SU-DHL-6 (cell line): ENCODE measurements around the gene TPMT.

Experiments
- H2AFZ ChIP-seq: fragments of 200-600 bp; sonication (generic); 2 replicates; pipeline ENCODE4 v1.6.1; 2014; ENCODE audit warnings: low read depth, mild to moderate bottlenecking, moderate library complexity, mixed read lengths, antibody characterized with exemption, low read length; ENCODE audit not compliant: severe bottlenecking
- H3F3A ChIP-seq: fragments of 200-600 bp; shearing (Covaris generic); 2 replicates; pipeline ENCODE4 v1.6.0; 2016; ENCODE audit warnings: antibody characterized with exemption, mild to moderate bottlenecking; ENCODE audit not compliant: insufficient read depth
- H3K27ac ChIP-seq: fragments of 200-600 bp; sonication (generic); 2 replicates; pipeline ENCODE4 v1.5.1; 2016; ENCODE audit warnings: low read depth, mild to moderate bottlenecking, low read length, moderate library complexity, mixed read lengths
- H3K27me3 ChIP-seq: fragments of 200-600 bp; sonication (generic), shearing (Covaris generic); 2 replicates; pipeline ENCODE4 v1.6.0; 2014; ENCODE audit warnings: mild to moderate bottlenecking, low read length
- H3K36me3 ChIP-seq: fragments of 200-600 bp; sonication (generic); 2 replicates; pipeline ENCODE4 v1.6.1; 2014; ENCODE audit warnings: mild to moderate bottlenecking, low read length, mixed read lengths
- H3K4me2 ChIP-seq: fragments of 300-600, 200-600 bp; shearing (Covaris generic), sonication (generic); 2 replicates; pipeline ENCODE4 v1.6.0; 2014; ENCODE audit warnings: low read length, low read depth, mild to moderate bottlenecking; ENCODE audit not compliant: poor library complexity, severe bottlenecking
- H3K4me3 ChIP-seq: fragments of 200-600 bp; sonication (generic); 2 replicates; pipeline ENCODE4 v1.5.1; 2014; ENCODE audit warnings: antibody characterized with exemption, low read length, mild to moderate bottlenecking, mixed read lengths; ENCODE audit not compliant: insufficient read depth, poor library complexity, severe bottlenecking
- H3K79me2 ChIP-seq: fragments of 200-600 bp; sonication (generic); 2 replicates; pipeline ENCODE4 v1.6.1; 2014; ENCODE audit warnings: mild to moderate bottlenecking, low read length, moderate library complexity; ENCODE audit not compliant: insufficient read depth
- H3K9ac ChIP-seq: fragments of 200-600 bp; sonication (generic); 2 replicates; pipeline ENCODE4 v1.7.0; 2014; ENCODE audit warnings: mild to moderate bottlenecking, low read length
- H3K9me2 ChIP-seq: fragments of 200-600 bp; sonication (generic); replicated peaks from 2 replicates; pipeline ENCODE4 v1.6.1; 2014; ENCODE audit warnings: low read length; ENCODE audit not compliant: insufficient read depth
- H3K9me3 ChIP-seq: fragments of 200-600 bp; sonication (generic); 2 replicates; pipeline ENCODE4 v1.6.1; 2014; ENCODE audit warnings: low read length, mixed read lengths; ENCODE audit not compliant: insufficient read depth
- H4K20me1 ChIP-seq: fragments of 200-600 bp; sonication (generic); 2 replicates; pipeline ENCODE4 v1.6.1; 2014; ENCODE audit warnings: low read depth, mild to moderate bottlenecking, antibody characterized with exemption, low read length, moderate library complexity, mixed read lengths
- EZH2phosphoT487 ChIP-seq: fragments of 200-600 bp; sonication (generic), shearing (Covaris generic); conservative IDR thresholded peaks from 2 replicates; pipeline ENCODE4 v1.6.1; 2018; ENCODE audit warnings: mild to moderate bottlenecking, antibody characterized with exemption, low read length, moderate library complexity, mixed read lengths
- TF ChIP-seq, protein P1 (sequence below): fragments of 200-600 bp; sonication (generic); IDR thresholded peaks from one replicate; pipeline ENCODE4 v1.5.1; 2017; ENCODE audit warnings: antibody characterized with exemption, mild to moderate bottlenecking, low read length, moderate library complexity; ENCODE audit not compliant: insufficient read depth, poor library complexity, severe bottlenecking

Gene TPMT

DNA sequence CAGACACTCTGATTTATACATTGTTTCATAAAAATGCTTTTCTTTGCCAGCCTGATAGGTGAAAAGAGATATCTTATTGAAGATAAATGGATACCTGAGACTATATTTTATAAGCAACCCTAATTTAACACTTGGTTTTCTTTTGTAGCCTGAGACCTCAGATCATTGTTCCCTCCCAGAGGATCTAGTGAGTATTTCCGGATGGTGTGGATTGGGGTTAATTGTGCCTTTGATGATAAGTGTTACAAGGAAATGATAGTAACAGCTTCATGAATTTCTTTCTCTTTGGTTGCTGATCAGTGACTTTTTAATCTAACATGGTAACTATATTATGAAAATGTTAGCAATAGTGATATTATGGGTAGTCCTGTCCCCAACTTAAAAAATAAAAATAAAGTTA is 30.7 kb upstream of the TPMT start:
- H3K9me2 ChIP-seq: no peaks in the 10 kb centered on the region
- no peak overlapping the region for H3K4me2 ChIP-seq
- H3K27ac ChIP-seq: no peak overlapping the region
- peaks cover 9% of the 10 kb centered on the region for H3K36me3 ChIP-seq
- H2AFZ ChIP-seq: no peak overlapping the region
- H3K4me3 ChIP-seq: no peak overlapping the region
- H3F3A ChIP-seq: no peaks in the 10 kb centered on the region
- H4K20me1 ChIP-seq: no peaks in the 10 kb centered on the region
- no peaks in the 10 kb centered on the region for H3K9me3 ChIP-seq
- H3K79me2 ChIP-seq: no peaks in the 10 kb centered on the region; the same call in 1 of the 2 replicates
- no peak overlapping the region for H3K9ac ChIP-seq
- H3K27me3 ChIP-seq: no peaks in the 10 kb centered on the region
- no peak for TF ChIP-seq EZH2phosphoT487
- TF ChIP-seq, protein P1, sequence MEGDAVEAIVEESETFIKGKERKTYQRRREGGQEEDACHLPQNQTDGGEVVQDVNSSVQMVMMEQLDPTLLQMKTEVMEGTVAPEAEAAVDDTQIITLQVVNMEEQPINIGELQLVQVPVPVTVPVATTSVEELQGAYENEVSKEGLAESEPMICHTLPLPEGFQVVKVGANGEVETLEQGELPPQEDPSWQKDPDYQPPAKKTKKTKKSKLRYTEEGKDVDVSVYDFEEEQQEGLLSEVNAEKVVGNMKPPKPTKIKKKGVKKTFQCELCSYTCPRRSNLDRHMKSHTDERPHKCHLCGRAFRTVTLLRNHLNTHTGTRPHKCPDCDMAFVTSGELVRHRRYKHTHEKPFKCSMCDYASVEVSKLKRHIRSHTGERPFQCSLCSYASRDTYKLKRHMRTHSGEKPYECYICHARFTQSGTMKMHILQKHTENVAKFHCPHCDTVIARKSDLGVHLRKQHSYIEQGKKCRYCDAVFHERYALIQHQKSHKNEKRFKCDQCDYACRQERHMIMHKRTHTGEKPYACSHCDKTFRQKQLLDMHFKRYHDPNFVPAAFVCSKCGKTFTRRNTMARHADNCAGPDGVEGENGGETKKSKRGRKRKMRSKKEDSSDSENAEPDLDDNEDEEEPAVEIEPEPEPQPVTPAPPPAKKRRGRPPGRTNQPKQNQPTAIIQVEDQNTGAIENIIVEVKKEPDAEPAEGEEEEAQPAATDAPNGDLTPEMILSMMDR: no peak

DNA sequence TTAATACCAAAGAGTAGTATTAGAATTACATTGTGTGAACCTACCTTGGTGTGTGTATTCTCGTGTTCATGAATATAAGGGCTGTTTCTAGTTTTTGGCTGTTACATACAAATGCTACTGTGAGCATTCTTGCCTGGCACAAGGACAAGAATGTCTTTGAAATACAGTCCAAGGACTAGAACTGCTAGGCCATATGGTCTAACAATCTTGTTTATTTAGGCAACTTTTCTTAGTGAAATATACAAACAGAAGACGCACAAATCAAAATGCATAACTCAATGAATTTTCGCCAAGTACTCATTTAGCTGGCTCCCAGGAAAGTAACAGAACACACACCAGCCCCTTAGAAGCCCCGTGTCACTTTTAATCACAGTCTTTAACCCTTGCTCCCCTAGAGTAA is 28.9 kb upstream of the TPMT start:
- H2AFZ ChIP-seq: no peak overlapping the region
- no peaks in the 10 kb centered on the region for H4K20me1 ChIP-seq
- H3K27me3 ChIP-seq: no peaks in the 10 kb centered on the region
- H3K4me3 ChIP-seq: no peak overlapping the region
- H3K9me3 ChIP-seq: no peaks in the 10 kb centered on the region
- TF ChIP-seq, protein P1: no peak
- TF ChIP-seq EZH2phosphoT487: no peak
- no peak overlapping the region for H3K4me2 ChIP-seq
- no peak overlapping the region for H3K9ac ChIP-seq
- no peaks in the 10 kb centered on the region; the same call in 1 of the 2 replicates for H3K79me2 ChIP-seq
- peaks cover 9% of the 10 kb centered on the region for H3K36me3 ChIP-seq
- no peaks in the 10 kb centered on the region for H3K9me2 ChIP-seq
- H3K27ac ChIP-seq: no peak overlapping the region
- no peaks in the 10 kb centered on the region for H3F3A ChIP-seq

DNA sequence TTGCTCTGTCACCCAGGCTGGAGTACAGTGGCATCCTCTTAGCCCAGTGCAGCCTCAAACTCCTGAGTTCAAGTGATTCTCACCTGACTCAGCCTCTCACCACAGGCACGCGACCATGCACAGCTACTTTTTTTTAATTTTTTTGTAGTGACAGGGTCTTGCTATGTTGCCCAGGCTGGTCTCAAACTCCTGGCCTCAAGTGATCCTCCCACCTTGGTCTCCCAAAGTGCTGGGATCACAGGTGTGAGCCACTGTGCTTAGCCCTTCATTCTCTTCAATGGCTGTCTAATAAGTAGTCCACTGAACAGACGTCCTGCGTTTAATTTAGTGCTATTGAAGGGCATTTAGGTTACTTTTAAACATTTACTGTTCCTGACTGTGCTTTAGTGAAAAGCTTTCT is 27.7 kb upstream of the TPMT start:
- H3K9me3 ChIP-seq: no peaks in the 10 kb centered on the region
- H3K79me2 ChIP-seq: peaks cover 4% of the 10 kb centered on the region
- no peaks in the 10 kb centered on the region for H3K27me3 ChIP-seq
- no peak overlapping the region for H3K4me2 ChIP-seq
- H3K27ac ChIP-seq: no peak overlapping the region
- H2AFZ ChIP-seq: no peak overlapping the region
- H3K4me3 ChIP-seq: no peak overlapping the region
- H3K36me3 ChIP-seq: peaks cover 9% of the 10 kb centered on the region
- no peaks in the 10 kb centered on the region for H4K20me1 ChIP-seq
- no peaks in the 10 kb centered on the region for H3K9me2 ChIP-seq
- TF ChIP-seq EZH2phosphoT487: no peak
- TF ChIP-seq, protein P1: no peak
- no peaks in the 10 kb centered on the region for H3F3A ChIP-seq
- H3K9ac ChIP-seq: no peak overlapping the region
